ENCODE results near the gene BCORL1. TPM values are rescaled to one million over a fixed set of nuclear protein-coding genes. Genes with fewer than 3 reads are reported as not detected.

Gene BCORL1
- total and polyA plus RNA-seq, 2 of the 4 experiments (the other 2 are of a cell fraction): 0.54 to 1.6 TPM

DNA sequence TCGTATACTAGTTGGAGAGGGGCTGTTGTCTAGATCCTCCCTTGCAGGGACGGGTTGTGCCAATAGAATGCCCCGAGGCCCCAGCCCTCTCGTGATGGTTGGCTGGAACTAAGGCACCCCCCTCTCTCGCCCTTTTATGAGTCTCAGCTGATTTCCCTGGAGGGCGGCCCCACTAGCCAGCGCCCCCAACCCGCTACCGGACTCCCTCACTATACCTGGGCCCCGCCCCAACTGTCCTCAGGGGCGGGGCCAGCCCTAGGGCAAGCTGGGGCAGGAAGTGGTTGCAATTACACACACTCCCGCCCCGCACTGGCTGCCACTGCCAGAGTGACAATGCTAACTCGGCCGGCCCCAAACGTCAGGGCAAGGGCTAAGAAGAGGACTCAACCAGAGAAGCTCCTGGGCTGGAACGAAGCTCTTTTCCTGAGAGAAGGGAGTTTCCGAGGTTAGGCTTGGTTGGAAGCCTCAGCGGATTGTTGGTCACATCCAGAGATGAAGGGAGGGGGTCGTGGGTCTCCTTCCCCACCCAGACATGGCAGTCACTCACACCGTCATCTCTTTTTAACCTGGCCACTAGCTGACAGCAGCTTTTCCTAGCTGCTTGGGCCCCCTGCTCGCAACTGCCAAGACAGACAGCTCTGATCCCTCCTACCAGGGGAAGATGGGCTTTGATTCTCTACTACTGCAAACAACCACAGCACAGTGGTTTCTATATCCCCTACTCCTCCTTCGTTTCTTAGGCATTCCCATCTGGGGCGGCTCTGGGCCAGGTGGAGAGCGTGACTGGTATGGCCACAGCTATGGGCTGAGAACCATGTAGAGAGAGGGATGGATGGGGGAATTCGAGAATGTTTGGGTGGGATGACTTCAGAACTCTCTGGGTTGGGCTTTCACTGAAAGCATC is 21.0 kb upstream of the BCORL1 start:
- H4K20me1 ChIP-seq (ENCODE audit: insufficient read depth, low read length): no peaks in the 10 kb centered on the region
- POLR2A ChIA-PET (ENCODE audit: unreplicated experiment): interaction anchor here (0.6 kb wide), 1 partner anchor 11 kb away, joined by 5 read pairs; no protein-coding TSS in a partner anchor
- H3K79me1 ChIP-seq (ENCODE audit: low read depth in 1 of 2, low read length in 2 of 2): no peaks in the 10 kb centered on the region
- H3K4me1 ChIP-seq (ENCODE audit: control insufficient read depth, insufficient read depth, low read length): peaks cover 6% of the 10 kb centered on the region; the same call in 1 of the 2 replicates
- no peak overlapping the region for H4K5ac ChIP-seq (ENCODE audit: low read depth, low read length)
- dilution Hi-C loops (cut with HindIII; ENCODE audit: low sequenced_read_pairs, unreplicated experiment): no loop called here
- H2BK120ac ChIP-seq (ENCODE audit: low read depth, low read length): no peak overlapping the region
- ATAC-seq (ENCODE audit: low read depth) (no peak), DNase-seq (no peak)
- no peaks in the 10 kb centered on the region for H3K9me1 ChIP-seq (ENCODE audit: insufficient read depth, low read length)
- H2BK15ac ChIP-seq (ENCODE audit: low read depth, low read length): no peak overlapping the region
- no peak overlapping the region for H3K56ac ChIP-seq (ENCODE audit: extremely low read depth, insufficient read depth, low read length)
- no peak overlapping the region for H4K91ac ChIP-seq (ENCODE audit: insufficient read depth, low read depth, low read length)
- 0 out of 4 replicates have a peak overlapping the region, but pooled peaks of 1 of the 2 experiments have one; percentile 29 for H4K8ac ChIP-seq (ENCODE audit: low read depth in 2 of 2, low read length in 2 of 2)
- H3K27me3 ChIP-seq (ENCODE audit: control insufficient read depth, insufficient read depth, low read length): peaks cover 5% of the 10 kb centered on the region
- H3K9ac ChIP-seq (ENCODE audit: low read depth, low read length): no peak overlapping the region
- no peak overlapping the region for H2AK9ac ChIP-seq (replicated peaks; ENCODE audit: low read depth, low read length, poor library complexity)
- CTCF ChIA-PET: no interaction called here
- no peak overlapping the region for H3K18ac ChIP-seq (ENCODE audit: low read depth, low read length)
- no peak overlapping the region for H2AK5ac ChIP-seq (ENCODE audit: low read depth, low read length)
- no TSS peak for BruUV-seq (replicated peaks)
- intact Hi-C loops (cut with micrococcal nuclease): no loop called here
- H3K14ac ChIP-seq (replicated peaks; ENCODE audit: low read depth, low read length): no peak overlapping the region
- 28% methylated on average over 11 of the region's 26 CpGs; no CpG with 5 or more reads in 1 of the 2 experiments for WGBS, 2 experiments (ENCODE audit: extremely low coverage in 2 of 2, insufficient read length in 1 of 2)
- no peak overlapping the region for H3K23ac ChIP-seq (ENCODE audit: low read depth, low read length)
- H2BK5ac ChIP-seq (ENCODE audit: low read depth, low read length, poor library complexity, severe bottlenecking): no peak overlapping the region
- no peak overlapping the region for H2BK20ac ChIP-seq (ENCODE audit: low read depth, low read length)
- H3K4ac ChIP-seq (ENCODE audit: low read depth, low read length): no peak overlapping the region
- TF ChIP-seq MXI1 (IDR thresholded peaks at IDR 0.05; ENCODE audit: borderline replicate concordance, low read depth, low read length) (no peak), ELK1 (IDR thresholded peaks at IDR 0.05; ENCODE audit: borderline replicate concordance, low read depth, low read length) (no peak), BHLHE40 (IDR thresholded peaks at IDR 0.05; ENCODE audit: low read depth, low read length) (no peak), CTCF (conservative IDR thresholded peaks at IDR 0.05; ENCODE audit: low read depth, low read length) (no peak), CHD1 (IDR thresholded peaks at IDR 0.05; ENCODE audit: low read depth, low read length) (no peak), NFE2L2 (IDR thresholded peaks at IDR 0.05; ENCODE audit: low read depth, low read length) (no peak), MAZ (IDR thresholded peaks at IDR 0.05; ENCODE audit: borderline replicate concordance, low read depth, low read length) (no peak), RFX5 (IDR thresholded peaks at IDR 0.05; ENCODE audit: low read depth, low read length) (no peak), POLR2A (IDR thresholded peaks at IDR 0.05; ENCODE audit: low read depth, low read length) (no peak), RCOR1 (IDR thresholded peaks at IDR 0.05; ENCODE audit: insufficient replicate concordance, low read length) (no peak), MAFK (IDR thresholded peaks at IDR 0.05; ENCODE audit: low read depth, low read length) (no peak), FOS (IDR thresholded peaks at IDR 0.05; ENCODE audit: low read depth, low read length) (no peak), RAD21 (IDR thresholded peaks at IDR 0.05; ENCODE audit: low read length) (no peak)
- TF ChIP-seq, protein P1, sequence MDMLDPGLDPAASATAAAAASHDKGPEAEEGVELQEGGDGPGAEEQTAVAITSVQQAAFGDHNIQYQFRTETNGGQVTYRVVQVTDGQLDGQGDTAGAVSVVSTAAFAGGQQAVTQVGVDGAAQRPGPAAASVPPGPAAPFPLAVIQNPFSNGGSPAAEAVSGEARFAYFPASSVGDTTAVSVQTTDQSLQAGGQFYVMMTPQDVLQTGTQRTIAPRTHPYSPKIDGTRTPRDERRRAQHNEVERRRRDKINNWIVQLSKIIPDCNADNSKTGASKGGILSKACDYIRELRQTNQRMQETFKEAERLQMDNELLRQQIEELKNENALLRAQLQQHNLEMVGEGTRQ (IDR thresholded peaks at IDR 0.05; ENCODE audit: low read depth, low read length): no peak
- peak overlapping the region; percentile 71 for H2AFZ ChIP-seq (replicated peaks; ENCODE audit: low read length, poor library complexity)
- no peak overlapping the region for H3K4me3 ChIP-seq (ENCODE audit: insufficient read depth, low read depth, low read length)
- no peak overlapping the region for H3K27ac ChIP-seq (ENCODE audit: insufficient read depth, low read length)
- H3K36me3 ChIP-seq (ENCODE audit: control insufficient read depth, insufficient read depth, low read length): no peaks in the 10 kb centered on the region
- in situ Hi-C loops (cut with MboI; ENCODE audit: low sequenced_read_pairs): no loop called here
- H3K4me2 ChIP-seq (ENCODE audit: low read depth, low read length): no peak overlapping the region
- no peaks in the 10 kb centered on the region for H3K9me3 ChIP-seq (ENCODE audit: control insufficient read depth, insufficient read depth, low read length)

Data from IMR-90 (cell line).